HEK293 (cell line): ENCODE measurements around the gene YBX3.

Source experiments
- TF ChIP-seq, protein P1 (sequence below): fragments of 450-650 bp; formaldehyde crosslinking; IDR thresholded peaks from 2 replicates; pipeline ENCODE4 v1.5.1; 2016; ENCODE audit warnings: missing biosample characterization, missing genetic modification characterization
- TF ChIP-seq, protein P2 (sequence below): fragments of 450-650 bp; formaldehyde crosslinking; IDR thresholded peaks from 2 replicates; pipeline ENCODE4 v1.5.1; 2016; ENCODE audit warnings: missing biosample characterization, missing genetic modification characterization

DNA sequence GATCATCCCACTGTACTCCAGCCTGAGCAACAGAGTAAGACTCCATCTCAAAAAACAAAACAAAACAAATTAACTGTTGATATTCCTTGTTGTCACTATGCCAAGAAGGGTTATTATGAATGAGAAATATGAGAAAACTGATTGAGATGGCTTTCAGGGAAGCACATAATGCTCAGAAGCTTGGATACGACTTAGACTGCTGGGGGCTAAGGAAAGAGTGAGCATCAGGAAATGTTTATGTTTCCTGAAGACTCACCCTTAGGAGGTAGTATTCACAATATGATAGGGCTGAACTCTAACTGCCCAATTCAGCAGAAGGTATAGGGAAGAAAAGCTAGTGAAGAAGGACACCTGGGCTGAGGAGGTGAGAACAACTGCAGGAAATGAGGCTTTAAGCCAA lies 55.5 kb downstream of the YBX3 start:
- TF ChIP-seq, protein P1, sequence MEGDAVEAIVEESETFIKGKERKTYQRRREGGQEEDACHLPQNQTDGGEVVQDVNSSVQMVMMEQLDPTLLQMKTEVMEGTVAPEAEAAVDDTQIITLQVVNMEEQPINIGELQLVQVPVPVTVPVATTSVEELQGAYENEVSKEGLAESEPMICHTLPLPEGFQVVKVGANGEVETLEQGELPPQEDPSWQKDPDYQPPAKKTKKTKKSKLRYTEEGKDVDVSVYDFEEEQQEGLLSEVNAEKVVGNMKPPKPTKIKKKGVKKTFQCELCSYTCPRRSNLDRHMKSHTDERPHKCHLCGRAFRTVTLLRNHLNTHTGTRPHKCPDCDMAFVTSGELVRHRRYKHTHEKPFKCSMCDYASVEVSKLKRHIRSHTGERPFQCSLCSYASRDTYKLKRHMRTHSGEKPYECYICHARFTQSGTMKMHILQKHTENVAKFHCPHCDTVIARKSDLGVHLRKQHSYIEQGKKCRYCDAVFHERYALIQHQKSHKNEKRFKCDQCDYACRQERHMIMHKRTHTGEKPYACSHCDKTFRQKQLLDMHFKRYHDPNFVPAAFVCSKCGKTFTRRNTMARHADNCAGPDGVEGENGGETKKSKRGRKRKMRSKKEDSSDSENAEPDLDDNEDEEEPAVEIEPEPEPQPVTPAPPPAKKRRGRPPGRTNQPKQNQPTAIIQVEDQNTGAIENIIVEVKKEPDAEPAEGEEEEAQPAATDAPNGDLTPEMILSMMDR (tag by site-specific recombination): no peak
- TF ChIP-seq, protein P2, sequence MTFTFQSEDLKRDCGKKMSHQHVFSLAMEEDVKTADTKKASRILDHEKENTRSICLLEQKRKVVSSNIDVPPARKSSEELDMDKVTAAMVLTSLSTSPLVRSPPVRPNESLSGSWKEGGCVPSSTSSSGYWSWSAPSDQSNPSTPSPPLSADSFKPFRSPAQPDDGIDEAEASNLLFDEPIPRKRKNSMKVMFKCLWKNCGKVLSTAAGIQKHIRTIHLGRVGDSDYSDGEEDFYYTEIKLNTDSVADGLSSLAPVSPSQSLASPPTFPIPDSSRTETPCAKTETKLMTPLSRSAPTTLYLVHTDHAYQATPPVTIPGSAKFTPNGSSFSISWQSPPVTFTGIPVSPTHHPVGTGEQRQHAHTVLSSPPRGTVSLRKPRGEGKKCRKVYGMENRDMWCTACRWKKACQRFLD (tag by site-specific recombination): no peak
